ENCODE data around the gene SYNDIG1.

The SYNDIG1 gene

GRCh38 chr20:24667689-24668383 is 198.4 kb downstream of the SYNDIG1 start:
- no peak for DNase-seq (ENCODE audit: low read depth in 1 of 2, low spot score in 1 of 2)
- Histone ChIP-seq H3K27ac (replicated peaks) (no peak overlapping the region), H3K4me3 (replicated peaks; ENCODE audit: insufficient read depth, low read length) (no peak overlapping the region), H3K27me3 (ENCODE audit: insufficient read depth, poor library complexity, severe bottlenecking) (peaks cover 4% of the 10 kb centered on the region)
- TF ChIP-seq REST (IDR thresholded peaks at IDR 0.05; ENCODE audit: insufficient replicate concordance, low read depth) (no peak), SPI1 (IDR thresholded peaks at IDR 0.05; ENCODE audit: borderline replicate concordance, low read depth) (no peak), CTCF (IDR thresholded peaks at IDR 0.05; ENCODE audit: insufficient read depth, low read length) (no peak), POLR2AphosphoS5 (IDR thresholded peaks at IDR 0.05; ENCODE audit: low read depth) (no peak), GABPA (IDR thresholded peaks at IDR 0.05; ENCODE audit: low read depth) (no peak)

- H3K27me3 ChIP-seq (ENCODE audit: insufficient read depth, poor library complexity, severe bottlenecking) = peaks cover 4% of the 10 kb centered on the region
- DNase-seq (ENCODE audit: low read depth in 1 of 2, low spot score in 1 of 2) = no peak
- no peak for TF ChIP-seq SPI1 (IDR thresholded peaks at IDR 0.05; ENCODE audit: borderline replicate concordance, low read depth)
- no peak for TF ChIP-seq CTCF (IDR thresholded peaks at IDR 0.05; ENCODE audit: insufficient read depth, low read length)
- no peak for TF ChIP-seq POLR2AphosphoS5 (IDR thresholded peaks at IDR 0.05; ENCODE audit: low read depth)
- TF ChIP-seq GABPA (IDR thresholded peaks at IDR 0.05; ENCODE audit: low read depth) = no peak
- no peak for TF ChIP-seq REST (IDR thresholded peaks at IDR 0.05; ENCODE audit: insufficient replicate concordance, low read depth)
- H3K4me3 ChIP-seq (replicated peaks; ENCODE audit: insufficient read depth, low read length) = no peak overlapping the region
- H3K27ac ChIP-seq (replicated peaks) = no peak overlapping the region
Measured at GRCh38 chr20:24668384-24668702, 198.9 kb downstream of the SYNDIG1 start.

DNA sequence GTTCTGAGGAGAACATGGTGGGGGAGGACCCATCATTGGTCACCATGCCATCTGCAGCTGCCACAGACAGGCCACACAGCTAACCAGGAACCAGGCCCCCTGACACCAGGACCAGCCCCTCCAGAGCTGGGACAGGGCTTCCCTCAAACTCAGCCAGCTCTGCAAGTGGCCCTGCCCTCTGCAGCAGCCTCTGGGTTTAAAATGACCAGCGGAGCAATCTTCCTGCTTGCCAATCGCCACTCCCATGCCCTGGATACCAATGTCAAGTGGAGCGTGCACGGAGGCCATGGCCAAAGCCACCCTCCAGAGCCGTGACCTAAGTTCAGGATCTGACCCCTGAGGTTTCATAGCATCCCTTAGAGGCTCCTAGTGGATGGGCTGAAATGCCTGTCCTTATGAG is 199.4 kb downstream of the SYNDIG1 start:
- H3K4me3 ChIP-seq (replicated peaks; ENCODE audit: insufficient read depth, low read length) = no peak overlapping the region
- H3K27me3 ChIP-seq (ENCODE audit: insufficient read depth, poor library complexity, severe bottlenecking) = peaks cover 4% of the 10 kb centered on the region
- no peak overlapping the region for H3K27ac ChIP-seq (replicated peaks)
- TF ChIP-seq GABPA (IDR thresholded peaks at IDR 0.05; ENCODE audit: low read depth) (no peak), REST (IDR thresholded peaks at IDR 0.05; ENCODE audit: insufficient replicate concordance, low read depth) (no peak)
- no peak for DNase-seq (ENCODE audit: low read depth in 1 of 2, low spot score in 1 of 2)
